Kidney glomerular epithelial cell (primary cell): ENCODE measurements around the gene PPP1R9A.
A peak's percentile ranks its signal among the peaks of the same experiment; 100 is the strongest.

Experiments used
- DNase-seq: peaks from one replicate; lab custom pipeline; 2025; lab: John Stamatoyannopoulos, UW

PPP1R9A gene

GRCh38 chr7:94907026-94907810, at the start of gene PPP1R9A:
TSS of gene PPP1R9A (plus strand) at chr7:94907594. CDS start at chr7:94910114, 2,520 bp downstream.
- DNase-seq = peak; percentile 38

DNA sequence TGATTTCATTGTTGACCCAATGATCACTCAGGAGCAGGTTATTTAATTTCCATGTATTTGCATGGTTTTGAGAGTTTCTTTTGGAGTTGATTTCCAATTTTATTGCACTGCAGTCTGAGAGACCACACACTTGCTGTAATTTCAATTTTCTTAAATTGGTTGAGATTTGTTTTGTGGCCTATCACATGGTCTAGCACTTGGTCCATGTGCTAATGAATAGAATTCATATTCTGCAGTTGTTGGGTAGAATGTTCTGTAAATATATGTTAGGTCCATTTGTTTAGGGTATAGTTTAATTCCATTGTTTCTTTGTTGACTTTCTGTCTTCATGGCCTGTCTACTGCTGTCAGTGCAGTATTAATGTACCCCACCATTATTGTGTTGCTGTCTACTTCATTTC, 36.3 kb upstream of the PPP1R9A start:
- DNase-seq = no peak

DNA sequence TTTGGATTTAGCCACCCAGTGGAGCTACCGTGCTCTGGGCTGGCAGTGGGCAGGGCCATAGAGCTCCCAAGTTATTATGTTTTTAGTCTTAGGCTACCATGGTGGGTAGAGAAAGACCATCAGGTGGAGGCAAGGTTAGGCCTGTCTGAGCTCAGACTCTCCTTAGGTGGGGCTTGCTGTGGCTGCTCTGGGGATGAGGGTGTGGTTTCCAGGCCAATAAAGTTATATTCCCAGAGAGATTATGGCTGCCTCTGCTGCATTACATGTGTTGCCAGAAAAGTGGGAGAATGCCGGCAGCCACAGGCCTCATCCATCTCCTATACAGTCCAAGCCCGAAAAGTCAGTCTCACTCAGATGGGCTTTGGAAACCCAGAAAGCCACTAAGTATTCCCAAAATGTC, 34.2 kb upstream of the PPP1R9A start:
- DNase-seq = no peak

GRCh38 chr7:94874036-94874785, 33.2 kb upstream of the PPP1R9A start:
- peak; percentile 42 for DNase-seq

DNA sequence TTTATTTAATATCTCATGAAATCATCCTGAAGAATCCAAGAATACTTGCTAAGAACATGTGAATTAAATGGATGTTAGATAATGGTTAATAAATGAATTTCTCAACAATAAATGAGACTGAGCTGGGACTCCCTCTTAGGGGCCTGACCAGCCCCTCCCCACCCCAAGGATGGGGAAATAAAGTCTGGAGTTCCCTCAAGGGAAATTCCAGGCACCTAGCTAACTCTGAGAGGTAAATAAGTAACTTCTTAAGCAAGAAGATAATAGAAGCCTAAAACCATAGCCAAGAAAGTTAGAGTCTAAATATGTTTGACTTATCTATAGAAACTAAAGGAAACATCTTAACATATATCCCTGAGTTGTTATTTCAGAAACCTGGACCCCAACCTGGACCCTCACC, 32.2 kb upstream of the PPP1R9A start:
- DNase-seq = no peak

GRCh38 chr7:94877731-94878670, 29.4 kb upstream of the PPP1R9A start:
- DNase-seq = no peak

GRCh38 chr7:94882891-94883290, 24.5 kb upstream of the PPP1R9A start:
- DNase-seq = peak; percentile 27

DNA sequence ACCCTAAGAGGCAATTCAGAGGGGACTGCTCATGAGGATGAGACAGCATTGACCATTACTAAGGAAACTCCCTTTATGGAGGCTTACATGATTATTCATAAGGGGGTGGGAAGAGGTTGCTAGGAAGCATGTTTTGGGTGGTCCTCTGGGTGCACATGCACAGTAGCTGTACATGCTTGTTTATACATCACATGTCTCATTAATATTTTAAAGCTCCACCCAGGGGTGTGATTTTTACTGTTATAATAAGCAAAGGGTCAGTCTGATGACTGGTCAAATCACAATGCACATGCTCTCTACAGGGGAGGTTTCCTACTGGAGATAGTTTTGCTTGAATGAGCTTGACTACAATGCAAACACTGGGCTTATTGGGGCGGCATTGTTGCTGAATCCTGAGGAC, 23.8 kb upstream of the PPP1R9A start:
- DNase-seq = peak; percentile 66

DNA sequence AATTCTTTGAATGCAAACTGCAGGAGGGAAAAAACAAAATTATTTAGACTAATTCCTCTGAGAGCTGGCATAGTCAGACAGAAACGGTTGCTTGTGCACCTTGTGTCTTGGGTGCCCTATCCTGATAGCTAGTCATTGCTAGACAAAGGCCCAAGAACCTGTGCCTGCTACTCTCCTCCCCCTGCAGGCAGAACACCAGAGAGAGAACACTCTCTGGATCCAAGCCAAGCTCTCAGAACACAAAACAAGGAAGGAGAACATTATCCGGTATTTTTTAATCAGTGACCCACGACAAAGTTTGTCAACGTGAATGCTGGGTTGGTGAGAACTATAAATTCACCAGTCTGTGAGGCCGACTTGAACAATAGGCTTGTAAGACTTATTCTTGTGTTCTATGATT, 18.8 kb upstream of the PPP1R9A start:
- DNase-seq = peak; percentile 67

GRCh38 chr7:94888995-94889523, 18.3 kb upstream of the PPP1R9A start:
- no peak for DNase-seq

DNA sequence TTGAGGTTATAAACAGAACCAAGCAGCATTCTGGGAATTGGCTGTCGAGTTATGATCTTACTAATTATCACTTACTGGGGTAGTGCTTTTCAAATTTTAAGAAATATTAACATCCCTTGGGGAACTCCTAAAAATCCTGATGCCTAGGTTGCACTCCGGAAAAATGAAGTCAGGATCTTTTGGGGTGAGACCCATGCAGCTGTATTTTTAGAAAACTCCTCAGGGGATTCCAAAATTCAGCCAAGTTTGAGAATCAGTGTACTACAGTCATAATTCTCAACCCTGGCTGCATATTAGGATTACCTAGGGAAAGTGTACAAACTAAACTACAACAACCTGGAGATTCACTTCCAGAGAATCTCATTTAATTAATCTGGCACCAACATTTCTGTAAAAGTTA, 17.2 kb upstream of the PPP1R9A start:
- no peak for DNase-seq

DNA sequence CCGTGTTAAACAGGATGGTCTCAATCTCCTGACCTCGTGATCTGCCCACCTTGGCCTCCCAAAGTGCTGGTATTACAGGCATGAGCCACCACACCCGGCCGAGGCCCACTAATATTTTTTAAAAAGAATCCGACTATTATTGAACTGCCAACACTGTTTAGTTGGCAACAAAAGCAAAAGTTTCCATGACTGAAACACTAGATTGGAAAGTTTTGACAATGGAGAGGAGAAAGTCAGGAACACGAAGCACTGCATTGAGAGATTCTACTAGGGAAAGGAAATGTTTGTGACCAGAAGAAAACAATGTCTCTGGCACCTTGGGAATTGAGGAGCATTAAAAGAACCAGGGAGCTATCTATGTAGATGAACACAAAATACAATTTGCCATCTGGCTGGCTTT, 13.7 kb upstream of the PPP1R9A start:
- DNase-seq = no peak

DNA sequence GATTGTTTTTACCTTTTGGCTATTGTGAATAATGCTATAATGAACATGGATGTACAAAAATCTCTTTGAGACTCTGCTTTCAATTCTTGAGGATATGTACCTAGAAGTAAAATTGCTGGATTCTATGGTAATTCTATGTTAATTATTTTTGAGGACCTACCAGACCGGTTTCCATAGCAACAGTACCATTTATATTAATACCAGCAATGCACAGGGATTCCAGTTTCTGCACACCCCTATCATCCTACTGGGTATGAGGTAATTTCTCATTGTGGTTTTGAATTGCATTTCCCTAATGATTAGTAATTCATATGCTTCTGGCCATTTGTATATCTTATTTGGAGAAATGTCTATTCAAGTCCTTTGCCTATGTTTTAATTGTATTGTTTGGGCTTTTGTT, 9.9 kb upstream of the PPP1R9A start:
- DNase-seq = no peak

GRCh38 chr7:94898340-94898739, 9.1 kb upstream of the PPP1R9A start:
- DNase-seq = no peak

DNA sequence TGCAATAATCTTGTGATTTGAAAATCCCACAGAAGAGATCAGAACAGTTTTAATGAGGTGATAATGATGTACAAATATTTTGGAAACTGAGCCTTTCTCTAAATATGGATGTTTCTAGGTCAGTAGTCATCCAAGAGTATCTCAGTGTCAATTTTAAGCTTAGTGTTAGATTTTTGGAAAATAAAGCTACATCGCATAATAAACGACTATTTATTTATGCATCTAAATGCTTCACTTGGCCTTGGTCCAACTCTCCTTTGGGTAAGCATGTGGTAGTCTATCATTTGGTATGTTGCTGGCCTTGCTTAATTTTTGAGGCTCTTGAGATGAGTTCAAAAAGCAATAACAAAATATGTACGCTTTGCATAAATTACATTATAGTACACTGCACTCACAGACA, 5.4 kb upstream of the PPP1R9A start:
- DNase-seq = no peak

DNA sequence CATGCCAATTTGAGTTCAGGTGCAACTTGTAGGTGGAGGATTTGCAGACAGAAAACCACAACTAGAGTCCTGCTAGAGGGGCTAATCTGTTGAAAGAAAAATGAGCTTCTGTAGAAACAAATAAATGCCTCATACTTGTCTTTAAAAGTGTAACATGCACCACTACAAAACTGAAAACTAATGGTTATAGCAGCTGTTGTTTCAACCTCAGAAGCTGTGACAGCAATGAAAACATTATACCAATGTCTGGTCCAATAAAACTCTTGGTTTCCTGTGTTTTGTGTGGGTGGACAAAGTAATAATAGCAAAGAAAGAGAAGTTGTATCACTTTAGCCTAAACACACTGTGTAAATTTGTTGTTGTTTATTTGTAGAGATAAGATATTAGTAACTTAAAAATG, 3.4 kb upstream of the PPP1R9A start:
- DNase-seq = no peak

GRCh38 chr7:94904982-94905381, 2.4 kb upstream of the PPP1R9A start:
- DNase-seq = no peak

DNA sequence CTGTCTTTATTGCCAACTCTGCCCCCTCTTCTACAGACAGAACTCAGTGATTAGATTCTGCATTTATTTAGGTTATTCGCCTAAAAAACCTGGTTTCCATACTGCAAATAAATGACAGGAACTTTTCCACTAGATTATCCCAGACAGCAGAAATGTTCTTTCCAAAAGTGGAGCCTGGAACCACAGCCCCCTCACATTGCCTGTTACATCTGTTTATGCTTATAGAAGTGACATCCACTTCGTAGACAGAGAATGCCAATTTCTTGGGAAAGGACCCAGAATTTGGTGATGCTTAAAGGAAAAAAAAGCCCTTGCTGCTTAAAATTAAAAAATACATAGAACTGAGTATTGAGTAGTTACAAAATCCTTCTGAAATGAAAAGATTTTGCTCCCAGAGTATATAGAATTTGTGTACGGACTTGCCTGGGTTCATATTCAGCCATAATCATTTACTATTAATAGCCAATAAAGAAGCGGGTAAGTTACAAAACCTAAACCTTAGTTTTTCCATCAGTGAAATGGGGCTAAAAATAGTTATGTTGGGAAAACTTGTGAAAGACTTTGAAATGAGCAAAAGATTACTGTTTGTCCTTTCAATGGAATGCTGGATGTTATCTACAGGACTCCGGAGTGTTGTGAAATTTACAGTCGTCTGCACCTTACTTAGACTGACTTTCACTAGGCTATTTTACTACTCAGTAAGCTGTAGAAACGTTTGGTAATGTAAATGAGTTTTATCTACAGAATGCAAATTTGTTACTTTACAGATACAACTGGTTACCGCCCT, 1.1 kb upstream of the PPP1R9A start:
- no peak for DNase-seq

DNA sequence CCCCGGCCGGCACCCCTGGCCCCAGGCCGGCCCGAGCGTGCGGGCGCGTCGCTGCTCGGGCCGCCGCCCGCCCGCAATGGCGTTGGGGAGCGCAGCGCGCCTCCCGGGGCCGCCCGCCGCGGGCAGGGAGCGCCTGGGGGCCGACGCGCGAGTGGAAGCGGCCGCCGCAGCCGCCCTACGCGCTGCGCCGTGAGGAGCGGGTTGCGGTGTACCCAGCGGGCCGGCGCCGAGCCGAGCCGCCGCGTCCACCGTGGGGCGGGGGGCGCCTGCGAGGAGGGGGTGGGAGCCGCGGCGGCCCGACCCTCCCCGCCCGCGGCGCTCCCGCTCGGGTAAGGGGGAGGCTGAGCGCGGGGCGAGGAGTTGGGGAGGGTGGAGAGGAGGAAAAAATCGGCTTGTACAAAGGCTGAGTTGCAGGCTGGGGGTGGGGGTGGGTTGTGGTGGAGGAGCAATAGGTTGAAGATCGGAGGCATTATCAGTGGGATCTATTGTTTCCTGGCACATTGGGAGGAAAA, 473 bp downstream of the PPP1R9A start:
- DNase-seq = no peak

DNA sequence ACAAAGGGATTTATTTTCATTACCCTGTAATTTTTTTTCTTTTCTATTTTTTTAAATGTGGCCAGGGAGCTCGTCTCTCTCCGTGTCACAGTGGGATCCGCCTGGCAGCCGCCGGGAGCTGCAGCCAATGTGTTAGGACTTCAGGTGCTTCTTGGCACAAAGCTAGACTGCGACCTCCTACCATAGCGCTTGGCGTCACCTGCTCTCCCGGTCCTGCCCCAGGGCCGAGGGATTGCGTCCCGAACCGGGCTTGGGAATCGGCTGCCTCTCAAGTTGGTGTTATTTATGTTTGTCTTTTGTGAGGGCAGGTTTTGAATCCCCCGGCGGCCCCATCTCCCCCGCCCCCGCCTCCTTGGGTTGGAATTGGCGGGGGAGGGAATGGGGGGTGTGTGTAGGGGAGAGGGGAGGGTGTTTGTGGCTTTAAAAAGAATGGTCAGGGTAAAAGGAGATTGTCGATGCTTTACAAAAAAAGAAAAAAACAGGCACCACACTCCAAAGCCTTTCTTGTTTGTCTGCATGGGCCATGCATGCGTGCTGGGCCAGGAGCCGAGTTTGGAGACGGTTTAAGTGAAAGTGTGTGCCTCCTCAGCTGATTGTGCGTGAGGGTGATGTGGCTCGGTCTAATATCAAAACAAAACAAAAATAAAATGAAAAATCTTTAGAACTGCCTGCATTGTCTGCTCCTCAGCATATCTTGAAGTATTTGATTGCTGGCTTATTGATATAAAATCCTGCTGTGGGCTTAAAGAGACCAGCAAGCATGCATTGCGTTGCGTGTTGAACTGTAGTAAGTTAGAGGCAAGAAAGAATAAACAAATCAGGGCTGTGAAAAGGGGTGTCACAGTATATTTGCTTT, 1.2 kb downstream of the PPP1R9A start:
- DNase-seq = peak; percentile 62
